Nucleus accumbens (tissue), 56 donors: Measurements from ENCODE around the gene ZAP70.

ENCODE experiments used
- DNase-seq, 56 donors: peaks; one replicate each; lab custom pipeline; 2025; lab: John Stamatoyannopoulos, UW

The ZAP70 gene

DNA sequence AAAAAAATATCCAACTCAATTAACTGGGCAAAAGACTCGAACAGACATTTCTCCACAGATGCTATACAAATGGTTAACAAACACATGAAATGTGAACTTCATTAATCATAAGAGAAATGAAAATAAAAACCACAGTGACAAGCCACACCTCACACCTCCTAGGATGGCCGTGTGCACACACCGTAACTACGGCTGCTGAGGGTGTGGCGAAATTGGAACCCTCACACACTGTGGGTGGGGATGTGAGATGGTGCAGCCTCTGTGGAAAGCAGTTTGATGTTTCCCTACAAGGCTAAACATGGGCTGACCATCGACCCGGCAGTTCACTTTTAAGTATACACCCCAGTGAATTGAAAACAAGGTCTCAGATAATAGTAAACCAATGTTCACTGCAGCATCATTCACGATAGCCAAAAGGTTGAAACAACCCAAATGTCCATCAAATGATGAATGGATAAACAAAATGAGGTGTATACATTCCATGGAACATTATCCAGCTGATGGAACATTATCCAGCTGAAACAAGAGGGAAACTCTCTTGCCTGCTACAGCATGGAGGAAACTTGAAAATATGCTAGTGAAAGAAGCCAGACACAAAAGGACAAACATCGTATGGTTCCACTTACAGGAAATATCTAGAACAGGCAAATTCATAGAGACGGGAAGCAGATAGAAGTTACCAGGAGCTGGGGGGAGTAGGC, 32.2 kb downstream of the ZAP70 start:
- DNase-seq: no peak

GRCh38 chr2:97747285-97747684, 33.9 kb downstream of the ZAP70 start:
- DNase-seq: no peak

DNA sequence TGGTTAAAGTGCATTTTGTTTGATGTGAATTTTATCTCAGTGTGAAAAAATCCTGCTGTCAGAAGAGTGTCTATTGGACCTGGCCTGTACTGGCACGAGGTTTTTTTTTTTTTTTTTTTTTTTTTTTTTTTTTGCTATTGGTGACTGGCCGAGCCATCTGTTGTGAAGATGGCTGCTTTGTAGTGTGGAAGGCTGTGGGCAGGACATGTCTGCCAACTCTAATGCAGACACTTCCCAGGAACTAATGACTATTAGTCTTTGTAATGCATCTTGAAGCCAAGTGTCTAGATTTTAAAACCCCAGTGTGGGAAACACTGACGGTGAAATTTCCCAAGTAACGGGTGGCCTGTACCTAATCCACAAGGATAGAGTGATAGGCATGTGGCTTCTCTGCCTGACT, 34.3 kb downstream of the ZAP70 start:
- DNase-seq: no peak

- no peak for DNase-seq
These were observed 36.2 kb downstream of the ZAP70 start for GRCh38 chr2:97749581-97749980.

DNA sequence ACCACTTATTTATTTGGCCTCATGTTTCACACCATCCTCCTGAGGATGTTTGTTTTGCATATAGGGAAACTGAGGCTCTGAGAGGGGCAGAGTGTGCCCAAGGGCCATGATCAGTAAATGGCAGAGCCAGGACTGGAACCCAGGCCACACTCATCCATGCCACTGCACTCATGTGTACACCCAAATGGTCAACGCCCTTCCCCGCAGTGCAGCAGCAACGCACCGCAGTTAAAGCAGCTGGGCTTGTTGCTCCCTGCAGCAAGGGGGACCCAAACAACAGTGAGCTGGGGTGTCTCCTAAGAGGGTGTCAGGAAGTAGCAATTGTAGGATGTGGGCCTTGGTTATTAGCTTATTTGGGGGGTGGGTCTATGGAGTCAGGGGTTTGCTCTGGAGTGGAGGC, 36.6 kb downstream of the ZAP70 start:
- no peak for DNase-seq

DNA sequence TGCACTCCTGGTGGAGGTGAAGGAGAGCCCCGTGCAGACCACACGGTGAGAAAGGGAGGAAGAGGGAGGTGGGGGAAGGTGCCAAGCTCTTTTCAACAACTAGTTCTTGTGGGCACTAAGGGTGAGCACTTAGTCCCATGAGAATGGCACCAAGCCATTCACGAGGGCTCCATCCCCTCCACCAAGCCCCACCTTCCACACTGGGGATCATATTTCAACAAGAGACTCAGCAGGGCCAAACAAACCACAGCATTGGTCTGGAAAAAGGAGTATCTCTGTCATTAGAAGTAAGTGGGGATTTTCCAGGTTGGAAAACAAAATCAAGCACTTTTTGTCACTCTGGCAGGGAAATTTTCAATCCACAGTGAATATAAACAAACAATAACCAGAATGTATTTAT, 38.4 kb downstream of the ZAP70 start:
- DNase-seq: no peak

DNA sequence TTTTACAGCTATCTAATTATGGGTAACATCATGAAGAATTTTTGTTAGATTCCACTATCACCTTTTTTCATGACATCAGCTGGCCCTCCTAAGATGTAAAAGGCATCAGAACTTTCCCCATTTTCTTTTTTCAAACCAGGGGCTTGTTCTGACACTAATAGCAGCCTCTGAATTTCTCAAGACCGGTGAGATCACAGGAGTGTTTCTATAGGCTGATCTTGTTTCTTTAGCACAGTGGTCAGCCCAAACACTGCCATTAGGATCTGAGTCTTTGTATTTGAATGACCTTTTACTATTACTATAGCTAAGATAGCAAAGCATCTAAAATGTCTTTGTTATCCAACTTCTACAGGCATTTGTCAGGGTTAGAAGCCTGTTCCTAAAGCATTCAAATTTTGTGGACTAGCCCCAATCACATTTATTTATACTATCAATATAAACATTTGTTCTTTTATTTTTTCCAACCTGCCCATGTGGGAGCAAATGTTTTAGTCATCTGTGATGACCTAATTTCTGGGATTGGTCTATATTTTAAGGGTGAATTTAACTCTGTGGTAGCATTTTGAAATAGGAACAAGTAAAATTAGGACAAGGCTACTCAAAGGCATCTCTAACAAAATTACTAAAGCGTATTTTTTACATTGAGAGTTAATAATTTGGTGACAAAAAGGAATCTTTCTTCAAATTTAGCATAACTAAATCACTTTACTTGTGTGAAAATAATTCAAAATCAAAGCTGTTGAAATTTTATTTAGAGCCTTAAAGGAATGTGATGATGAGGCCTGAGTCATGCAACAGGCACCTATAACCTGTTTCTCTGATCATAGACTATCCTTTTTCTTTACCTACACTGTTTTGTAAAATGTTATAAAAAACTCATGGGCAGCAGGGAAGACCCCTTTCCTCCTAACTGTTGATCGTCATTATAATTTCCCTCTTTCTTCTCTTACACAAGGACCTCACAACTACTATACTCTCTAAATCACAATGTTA, 39.3 kb downstream of the ZAP70 start:
- DNase-seq: no peak

- DNase-seq: no peak
These were observed 41.4 kb downstream of the ZAP70 start for GRCh38 chr2:97754690-97755346.

DNA sequence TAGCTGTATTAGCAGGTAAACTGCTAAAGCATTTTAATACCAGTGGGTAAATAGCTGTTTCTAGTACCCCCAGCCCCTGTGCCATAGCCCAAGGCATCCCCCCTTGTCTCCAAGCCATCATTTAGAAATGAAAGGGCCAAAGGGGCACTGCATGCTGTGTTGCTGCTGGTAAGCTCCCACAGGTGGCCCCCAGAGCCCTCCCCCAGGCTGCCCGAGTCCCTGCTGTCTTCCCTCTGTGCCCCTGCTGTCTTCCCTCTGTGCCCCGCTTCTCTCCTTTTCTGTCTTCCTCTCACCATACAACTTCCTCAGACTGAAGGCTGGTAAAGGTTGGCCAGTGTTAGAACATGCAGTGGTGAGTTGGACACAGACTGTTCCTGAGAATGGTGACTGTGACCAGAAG, 42.1 kb downstream of the ZAP70 start:
- no peak for DNase-seq

DNA sequence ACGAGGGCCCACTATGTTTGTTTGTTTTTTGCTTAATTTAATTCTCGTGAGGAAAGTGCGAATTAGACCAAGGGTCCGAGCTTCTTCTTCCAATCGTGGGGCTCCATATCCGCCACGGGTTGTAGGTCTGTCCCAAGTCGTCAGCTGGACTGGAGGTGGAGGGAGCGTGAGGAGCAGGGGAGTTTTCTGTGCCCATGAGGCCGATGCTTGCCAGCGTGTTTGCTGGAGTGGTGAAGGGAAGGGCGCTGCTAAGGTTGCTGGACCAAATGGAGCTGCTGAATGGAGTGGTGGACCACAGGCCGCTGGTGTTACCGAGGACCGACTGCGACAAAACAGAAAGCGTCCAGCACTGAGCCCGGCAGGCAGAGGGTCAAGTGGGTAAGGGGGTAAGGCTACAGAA, 43.7 kb downstream of the ZAP70 start:
- no peak for DNase-seq

DNA sequence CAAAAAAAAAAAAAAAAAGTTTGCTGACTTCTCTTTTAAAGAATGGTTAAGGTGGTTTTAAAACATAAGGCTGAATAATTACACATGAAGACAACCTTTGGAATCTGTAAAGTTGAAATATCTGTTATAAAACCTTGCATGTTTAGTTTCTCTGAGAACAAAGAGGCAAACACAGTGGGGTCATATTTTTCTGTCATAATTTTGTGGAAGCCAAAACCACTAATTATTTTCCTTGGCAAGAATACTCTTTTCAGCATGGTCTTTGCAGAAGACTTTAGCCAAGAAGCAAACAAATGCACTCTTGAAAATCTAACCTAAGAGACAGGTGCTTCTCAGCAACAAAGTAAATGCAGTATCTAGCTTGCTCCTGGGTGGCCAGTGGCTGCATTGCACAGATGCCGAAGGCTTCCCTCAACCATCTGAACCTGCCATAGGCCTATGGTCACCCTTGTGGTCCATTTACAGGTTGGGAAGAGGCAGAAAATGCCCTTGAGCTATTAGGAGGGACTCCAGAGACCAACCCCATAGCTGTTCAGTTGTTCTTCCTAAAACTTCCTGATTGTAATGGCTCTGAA, 44.8 kb downstream of the ZAP70 start:
- no peak for DNase-seq

DNA sequence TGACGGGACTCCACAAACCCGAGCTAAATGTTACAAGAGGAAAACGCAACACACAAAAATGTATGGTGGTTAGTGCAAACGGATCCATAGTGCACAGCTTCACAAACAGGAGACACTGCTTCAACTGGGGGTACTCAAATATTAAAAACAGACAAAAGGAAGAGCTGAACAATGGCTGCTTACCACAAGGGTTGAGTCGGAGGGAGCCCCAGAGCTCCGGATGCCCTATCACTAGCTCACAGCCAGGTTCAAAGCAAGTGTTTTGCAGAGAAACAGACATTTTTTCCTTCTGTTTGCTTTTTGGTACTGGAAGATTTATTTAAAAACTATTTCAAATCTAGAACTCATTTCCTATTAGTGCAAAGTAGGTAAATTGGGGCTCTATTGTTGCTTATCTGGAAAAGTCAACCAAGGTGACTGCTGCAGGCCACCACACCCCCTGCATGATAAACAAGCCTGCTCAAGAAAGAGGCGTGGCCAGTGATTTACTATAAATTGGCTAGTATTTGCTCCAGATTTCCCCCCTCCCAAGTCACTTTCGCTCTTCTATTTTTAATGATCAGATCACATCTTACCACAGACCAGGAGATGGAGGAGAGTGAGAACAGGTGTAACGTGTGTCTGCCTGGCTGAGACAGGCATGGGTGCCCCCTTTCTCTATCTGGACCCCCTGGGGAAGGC, 46.5 kb downstream of the ZAP70 start:
- DNase-seq: no peak

GRCh38 chr2:97760480-97761049, 47.2 kb downstream of the ZAP70 start:
- DNase-seq: no peak

- no peak for DNase-seq
These were observed 47.8 kb downstream of the ZAP70 start for GRCh38 chr2:97761192-97761591.

DNA sequence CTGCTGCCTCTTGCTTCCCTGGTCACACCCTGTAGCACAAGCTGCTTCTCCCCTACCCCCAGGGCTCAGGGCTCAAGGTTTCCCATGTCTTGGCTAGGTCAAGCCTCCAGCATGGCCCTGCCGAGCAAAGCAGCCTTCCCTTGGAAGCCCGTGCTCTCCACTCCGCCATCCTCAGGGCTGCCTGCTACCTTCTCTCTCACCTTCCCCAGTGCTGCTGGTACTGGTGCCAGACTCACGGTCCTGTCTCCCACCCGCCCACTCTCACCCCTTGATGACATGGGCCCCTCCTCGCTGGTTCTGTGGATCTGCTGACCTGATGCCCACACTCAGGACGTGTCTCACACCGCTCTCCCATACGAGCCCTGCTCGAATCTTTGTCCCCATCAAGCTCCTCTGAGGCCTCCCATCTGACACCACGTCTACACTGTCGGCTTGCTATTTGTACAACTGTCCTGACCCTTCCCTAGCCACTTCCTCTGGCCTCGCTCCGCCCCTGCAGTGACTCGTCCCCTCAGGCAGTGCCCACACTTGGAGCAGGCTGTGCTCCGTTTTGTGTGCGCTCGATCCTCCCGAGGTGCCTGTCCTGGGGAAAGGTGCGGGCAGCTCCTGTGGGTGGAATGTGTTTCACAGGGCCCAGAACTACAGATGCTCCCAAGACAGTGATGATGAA, 49.9 kb downstream of the ZAP70 start:
- no peak for DNase-seq

GRCh38 chr2:97764559-97765263, 51.3 kb downstream of the ZAP70 start:
- DNase-seq: no peak

DNA sequence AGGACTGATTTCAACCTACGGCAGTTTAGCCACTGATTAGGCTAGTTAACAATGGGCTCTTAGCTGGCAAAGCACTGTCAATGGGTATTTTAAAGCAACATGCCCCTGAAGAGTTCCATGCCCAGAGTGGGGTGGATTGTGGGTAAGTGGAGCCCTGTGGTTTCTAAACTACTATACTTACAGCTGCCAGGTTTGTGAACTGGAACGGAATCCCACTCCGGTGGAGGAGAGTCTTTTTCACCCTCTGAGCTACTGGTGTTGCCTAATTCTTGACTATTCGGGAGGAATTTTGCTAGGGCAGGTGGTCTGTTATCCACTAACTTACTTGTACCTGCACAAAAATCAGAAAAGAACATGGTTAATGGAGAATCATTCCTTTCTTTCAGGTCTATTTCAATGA, 52.6 kb downstream of the ZAP70 start:
- no peak for DNase-seq

DNA sequence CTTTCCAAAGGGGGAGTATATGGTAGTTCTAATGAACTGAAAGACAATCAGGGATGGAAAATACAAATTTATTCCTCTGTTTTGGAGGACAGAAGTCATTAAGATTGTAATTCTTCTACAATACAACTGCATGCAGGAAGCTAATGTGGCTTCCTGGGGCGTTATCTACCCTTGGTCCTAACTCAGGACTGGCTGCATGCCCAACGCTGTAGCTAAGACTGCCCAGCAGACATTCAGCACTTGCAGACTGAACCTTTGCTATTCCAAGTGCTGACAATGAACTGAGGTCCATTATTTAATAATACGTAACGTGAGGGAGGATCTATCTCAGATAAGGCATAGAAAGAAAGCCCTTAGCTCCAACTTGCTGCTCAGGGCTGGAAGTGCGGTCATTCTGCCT, 53.2 kb downstream of the ZAP70 start:
- no peak for DNase-seq

DNA sequence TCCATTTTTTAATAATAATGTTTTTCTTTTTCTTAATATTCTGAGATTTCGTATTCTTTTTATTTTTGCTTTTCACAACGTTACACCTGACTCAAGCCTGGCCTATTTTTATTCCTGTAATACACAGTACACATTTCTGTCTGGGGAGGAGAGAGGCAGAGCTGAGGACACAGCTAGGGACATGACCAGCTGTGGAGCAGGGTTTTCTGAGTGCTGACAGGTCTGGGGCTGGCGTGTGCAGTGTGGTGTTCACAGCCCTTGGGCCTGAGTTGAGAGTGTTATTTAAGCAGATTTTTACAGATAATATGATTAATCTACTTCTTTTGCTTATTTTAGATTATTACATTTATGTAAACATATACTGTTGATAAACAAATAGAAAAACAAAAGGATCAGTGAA, 55.9 kb downstream of the ZAP70 start:
- DNase-seq: no peak
